Stimulated activated CD4-positive, alpha-beta T cell treated with anti-CD3 and anti-CD28 coated beads, Interleukin-4, amount 100 ng/mL, for 4 hours (primary cell): ENCODE measurements around the gene VAPA.

Experiments used
- DNase-seq, 2 experiments: peaks; one replicate each; pipeline ENCODE4 v3.0.0-alpha.2; 2020

VAPA gene

DNA sequence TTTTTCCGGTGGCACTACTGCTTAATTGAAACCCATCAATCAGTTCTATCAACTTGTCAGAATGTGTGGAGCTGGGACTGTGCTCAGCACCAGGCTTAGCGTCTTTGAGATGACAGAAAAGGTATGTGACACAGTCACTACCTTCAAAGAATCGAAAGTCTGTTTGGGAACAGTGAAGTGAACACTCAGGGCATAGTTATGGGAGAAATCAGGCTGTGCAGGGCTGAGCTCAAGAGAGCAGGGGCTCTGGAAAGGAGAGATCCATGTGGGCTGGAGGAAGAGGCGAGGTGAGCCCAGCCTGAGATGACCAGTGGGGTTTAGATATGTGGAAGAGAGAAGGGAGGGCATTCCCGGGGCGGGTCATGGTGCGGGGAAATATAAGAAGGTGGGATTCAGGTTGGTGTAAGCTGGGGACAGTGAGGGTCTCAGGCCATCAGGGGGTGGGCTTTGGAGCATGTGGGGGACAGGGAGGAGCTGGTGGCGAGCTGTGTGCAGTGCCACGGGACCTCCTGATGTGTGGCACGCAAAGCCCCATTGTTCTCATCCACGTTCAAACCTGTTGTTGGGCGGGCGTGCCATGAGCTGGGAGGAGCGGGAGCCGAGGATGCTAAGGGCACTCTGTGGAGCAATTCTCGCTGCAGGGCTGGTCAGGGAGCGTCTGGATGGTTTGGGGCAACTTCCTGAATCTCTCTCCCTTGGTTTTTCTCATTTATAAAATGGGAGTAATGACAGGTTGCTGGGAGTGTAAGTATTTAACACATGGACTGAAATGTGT is 72.5 kb downstream of the VAPA start:
- DNase-seq, result no peak

DNA sequence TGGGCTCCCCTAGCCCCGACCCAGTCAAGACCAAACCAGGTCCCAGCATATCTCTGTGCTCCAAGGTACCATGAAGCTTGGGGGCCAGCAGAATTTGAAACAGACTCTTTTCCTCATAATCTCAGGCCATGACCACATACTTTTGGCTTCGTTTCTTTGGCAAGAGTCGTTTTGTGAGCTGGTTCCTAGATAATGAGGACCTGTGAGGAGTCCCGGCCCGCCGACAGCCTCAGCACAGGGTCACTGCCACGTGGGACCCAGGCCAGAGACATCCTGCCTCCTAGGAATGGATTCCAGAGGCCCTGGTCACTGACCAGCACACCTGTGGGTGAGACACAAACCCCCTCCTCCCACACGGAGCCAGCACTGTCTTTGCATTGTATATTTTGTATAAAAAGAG is 73.5 kb downstream of the VAPA start:
- DNase-seq, result no peak

DNA sequence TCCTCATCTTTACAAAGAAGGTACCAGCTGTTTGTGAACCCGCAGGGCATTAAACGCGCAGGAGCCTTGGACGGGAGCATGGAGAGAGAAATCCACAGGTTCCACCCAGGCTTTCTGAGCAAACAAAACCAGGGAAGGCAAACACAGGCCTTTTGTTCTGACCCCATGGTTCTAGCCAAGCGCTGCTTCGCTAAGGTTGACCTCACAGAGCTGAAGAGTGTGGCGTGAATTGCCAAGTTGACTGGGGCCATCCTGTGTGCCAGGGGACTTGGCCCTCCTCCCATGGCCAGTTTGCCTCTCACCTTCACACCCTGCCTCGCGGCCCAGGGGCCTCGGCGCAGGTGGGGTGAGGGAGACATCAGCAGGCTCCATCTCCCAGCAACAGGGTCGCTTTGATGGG is 74.1 kb downstream of the VAPA start:
- DNase-seq, result no peak

DNA sequence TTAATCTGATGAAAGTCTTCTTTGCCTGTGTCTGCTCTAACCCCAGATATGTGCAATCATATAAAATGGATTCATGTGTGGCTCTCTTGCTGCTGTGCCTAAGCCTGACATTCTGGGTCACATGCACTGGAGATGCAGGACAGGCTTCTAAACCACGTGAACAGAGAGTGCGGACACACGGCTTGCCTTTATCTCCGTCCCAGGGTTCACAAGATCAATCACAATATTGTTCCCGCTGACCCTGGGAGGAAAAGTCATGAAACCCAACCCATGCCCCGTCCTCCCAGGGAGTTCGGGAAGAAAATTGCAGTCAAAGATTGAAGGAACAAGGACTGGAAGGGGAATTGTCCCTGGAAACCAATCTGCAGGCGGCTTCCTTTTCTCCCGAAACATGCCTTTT is 74.8 kb downstream of the VAPA start:
- no peak for DNase-seq

DNA sequence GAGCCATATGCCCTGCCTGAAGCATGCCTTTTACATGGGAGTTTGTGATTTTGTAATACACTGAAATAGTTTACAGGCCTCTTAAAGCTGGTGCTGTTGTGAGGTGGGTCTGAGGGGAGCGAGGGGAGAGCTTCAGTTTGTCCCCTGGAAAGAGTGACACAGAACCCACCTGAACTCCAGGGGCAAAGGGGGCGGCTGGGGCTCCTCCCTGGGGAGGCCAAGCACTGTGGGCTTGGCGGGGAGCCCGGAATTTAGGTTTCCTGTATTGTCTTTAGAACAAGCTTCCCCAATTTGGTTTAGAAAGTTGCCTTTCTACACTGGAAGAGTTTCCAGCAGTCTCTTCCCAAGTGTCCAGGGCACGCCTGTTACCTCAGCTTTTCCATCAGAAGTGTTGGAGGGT is 75.7 kb downstream of the VAPA start:
- no peak for DNase-seq

DNA sequence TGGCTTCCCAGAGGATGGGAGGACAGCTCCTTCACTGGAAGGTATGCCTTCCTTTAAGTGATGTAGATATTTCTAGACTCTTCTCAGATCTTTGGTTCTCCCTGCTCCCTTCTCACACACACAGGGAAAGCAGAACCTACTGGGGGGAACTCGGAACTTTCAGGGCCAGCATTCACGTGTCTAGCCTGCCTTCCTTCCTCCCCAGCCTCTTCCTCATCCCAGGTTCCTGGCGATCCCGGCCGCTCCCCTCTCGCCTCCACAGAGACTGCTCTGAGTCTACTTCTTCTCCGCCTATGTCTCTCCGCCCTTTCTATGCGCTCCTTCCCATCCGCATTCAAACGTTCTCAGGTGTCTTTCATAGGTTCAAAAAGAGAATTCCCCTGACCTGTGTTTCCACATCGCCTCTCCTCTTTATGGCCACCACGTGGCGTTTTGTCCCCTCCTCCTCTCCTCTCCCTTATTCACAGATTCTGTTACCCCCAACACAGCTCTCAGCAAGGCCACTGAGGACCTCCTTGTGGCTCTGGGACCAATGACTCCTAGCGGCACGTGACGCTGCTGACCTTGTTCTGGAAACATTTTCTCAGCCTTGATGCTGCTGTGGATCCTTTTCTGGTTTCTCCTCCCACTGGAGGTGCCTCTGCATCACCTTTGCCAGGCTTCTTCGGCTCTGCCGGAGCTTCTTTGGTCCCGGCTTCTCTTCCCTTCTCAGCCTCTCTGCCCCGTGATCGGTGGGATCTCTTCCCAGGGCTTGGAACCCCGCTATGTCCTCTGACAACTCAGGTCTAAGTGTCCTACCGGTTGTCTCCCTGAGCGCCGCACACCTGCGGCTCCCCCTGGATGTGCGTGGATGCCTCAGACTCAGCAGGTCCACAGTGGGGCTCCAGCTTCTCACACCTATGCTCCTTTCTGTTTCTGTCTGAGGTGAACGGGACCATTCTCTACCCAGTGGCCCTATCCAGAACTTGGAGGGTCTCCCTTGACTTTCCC is 77.5 kb downstream of the VAPA start:
- DNase-seq, result no peak

DNA sequence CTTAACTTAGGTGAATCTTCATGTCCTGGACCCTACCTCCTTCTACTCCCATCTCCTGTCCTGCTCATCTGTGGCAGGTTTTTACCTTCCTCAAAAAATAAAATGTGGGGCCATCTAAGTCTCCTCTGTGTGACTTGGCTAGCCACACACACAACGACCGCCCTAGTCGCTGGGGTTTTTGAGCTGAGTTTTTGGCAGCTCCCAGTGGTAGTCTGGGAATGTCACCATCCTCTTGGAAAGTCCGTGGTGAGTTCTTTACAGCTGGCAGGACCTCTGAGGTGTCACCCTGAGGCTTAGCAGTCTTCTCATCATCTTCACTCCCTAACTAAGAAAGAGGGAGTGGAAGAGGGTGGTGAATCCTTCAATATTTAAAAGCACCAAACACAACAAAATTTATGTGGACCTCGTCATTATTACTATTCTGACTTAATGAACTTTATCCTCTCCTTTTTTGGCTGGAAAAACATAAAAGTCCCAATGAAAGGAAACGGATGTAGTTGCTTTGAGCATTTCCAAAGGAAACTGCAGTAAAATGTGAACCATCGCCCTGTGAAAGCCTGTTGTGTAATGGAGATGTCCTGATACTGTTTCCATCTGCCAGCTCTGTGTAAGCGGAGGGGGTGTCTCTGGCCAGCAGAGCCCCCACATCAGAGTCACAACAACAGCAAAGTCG is 78.6 kb downstream of the VAPA start:
- DNase-seq, result no peak

DNA sequence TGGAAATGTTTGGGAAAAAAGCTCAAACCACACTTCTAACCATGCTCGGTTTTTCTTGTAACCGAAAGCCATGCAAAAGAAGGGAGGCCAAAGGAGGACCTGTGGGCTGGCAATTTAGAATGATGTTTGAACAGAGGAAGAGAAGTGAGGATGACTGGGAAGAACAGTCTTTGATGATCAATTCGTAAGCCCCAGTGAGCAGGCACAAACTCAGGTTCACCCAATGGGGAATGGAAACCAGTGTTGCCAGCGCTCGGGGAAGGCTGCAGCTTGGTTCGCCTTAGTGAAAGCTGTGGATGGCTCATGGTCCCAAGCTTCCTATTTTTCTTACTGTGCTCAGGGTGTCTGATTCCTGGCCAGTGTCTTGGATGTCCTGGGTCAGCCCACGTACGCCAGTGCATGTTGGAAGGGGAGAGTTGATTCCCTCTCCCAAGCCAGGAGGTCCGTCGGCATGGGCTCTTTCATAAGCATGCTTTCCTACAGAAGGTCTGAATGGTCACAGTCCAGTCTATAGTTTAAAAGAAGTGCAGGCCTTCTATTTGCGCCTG is 79.2 kb downstream of the VAPA start:
- DNase-seq, result no peak

DNA sequence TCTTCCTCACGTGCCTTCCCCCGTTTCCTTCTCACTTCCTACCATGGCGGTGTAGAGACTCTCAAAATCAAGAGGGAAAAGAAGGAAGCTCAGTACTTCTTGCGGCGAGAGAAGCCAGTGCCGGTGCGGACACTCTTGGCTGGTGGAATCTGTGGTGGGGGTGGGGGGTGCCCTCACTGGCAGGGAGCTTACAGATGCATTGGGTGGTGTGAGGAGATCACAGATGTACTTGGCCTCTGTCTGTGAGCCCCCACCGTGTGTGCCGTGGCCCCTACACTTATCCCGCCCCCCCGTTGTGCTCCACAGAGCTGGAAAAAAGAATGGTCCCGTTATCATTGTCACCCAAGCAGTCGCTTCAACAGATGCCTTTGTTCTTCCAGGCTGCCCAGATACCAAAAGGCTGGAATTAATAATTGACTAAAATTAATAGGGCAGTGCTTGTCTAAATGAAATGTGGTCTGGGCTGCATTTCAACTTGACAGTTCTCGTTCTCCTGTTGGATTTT is 79.8 kb downstream of the VAPA start:
- no peak for DNase-seq

DNA sequence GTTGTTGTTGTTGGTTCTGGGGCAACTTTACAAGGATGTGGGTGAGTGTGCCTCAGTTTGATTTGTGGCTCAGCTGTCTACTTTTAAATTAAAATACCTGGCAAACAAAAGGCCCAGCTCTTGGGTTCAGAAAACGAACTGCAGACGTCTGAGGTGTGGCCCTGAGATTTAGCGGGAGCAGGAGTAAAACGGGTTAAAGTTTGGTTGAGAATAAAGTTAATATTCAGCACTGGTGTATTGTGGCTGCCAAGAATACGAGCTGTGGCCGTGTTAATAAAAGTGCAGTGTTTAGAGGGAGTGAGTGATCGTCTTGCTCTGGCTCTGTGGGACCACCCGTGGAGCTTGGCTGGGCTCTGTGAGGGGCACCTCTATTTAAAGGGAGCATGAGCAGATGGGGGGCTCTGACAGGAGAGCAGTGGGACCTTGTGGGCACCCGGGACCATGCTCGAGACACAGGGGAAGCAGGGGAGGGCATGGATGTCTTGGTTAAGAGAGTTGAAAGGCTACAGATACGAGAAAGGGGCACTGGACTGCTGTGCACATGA is 80.3 kb downstream of the VAPA start:
- DNase-seq, result no peak

DNA sequence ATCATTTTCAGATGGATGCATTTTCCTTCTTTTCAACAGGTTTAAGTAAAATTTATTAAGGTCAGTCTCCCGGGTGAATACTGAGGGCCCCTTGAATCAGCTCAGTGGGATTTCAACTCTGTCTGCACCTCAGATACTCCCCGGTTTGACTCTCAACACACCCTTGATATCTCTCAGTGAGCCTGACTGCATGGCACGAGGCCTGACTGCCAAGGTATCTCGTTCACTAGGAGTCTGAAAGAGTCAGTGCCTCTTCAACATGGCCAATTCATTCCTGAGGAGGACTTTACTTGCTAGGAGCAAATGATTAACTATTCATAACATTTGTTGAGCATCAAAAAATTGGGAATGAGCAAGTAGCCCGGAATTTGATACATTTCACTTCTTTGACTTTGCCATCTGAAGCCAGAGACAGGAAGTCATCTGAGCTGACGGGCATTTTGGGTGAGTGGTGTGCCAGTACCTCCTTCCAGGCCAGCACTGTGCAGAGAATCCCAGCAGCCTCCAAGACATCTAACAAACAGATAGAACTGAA is 81.0 kb downstream of the VAPA start:
- DNase-seq, result no peak

DNA sequence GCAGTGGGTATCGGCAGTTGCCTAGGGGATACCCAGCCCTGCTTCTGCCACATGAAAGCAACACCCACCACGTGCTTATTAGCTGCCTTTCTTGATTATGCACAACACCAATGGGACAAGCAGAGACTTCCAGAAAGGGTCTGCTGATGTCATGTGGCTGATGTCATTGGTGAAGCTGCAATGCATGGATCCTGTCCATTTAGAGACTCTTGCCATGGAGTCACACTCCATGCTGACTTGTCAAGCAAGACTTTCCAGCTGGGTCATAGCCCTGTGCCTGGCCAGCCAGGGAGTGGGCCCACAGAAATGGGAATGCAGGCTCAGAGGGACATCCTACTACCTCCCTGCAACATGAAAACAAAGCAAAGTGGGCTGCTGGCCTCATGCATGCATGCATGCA is 81.8 kb downstream of the VAPA start:
- DNase-seq, result no peak

DNA sequence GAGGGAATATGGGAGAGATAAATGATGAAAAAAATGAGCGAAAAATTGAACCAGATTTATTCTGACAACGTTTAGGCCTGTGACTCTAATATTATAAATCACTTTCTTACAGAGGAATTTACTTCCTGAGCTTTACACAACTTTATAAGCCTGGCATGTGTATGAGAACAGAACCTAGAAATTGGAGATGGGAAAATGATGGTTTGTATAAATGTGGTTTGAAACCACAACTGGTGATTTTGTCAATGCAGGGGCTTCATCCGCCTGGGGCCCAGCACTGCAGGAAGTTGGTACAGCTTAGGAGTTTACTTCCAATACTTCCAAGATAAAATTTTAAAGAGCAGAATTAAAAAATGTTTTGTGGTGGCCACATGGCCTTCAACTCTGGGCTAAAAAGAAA is 82.3 kb downstream of the VAPA start:
- DNase-seq, result no peak

DNA sequence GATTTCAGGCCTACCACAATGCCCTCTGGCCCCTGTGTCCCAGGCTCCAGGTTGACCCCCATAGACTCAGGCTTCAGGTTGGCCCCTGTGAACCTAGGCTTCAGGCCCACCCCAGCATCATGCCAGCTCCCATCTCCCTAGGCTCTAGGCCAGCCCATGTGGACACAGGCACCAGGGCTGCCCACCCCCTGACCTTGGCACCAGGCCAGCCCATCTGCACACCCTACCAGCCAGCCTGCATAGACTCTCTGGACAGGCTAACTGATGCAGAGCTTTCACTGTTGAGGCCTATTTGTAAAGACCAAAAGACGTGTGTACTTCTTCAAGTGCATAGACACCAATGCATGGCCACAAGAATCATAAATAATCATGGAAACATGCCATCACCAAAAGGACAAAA is 83.9 kb downstream of the VAPA start:
- DNase-seq, result no peak

DNA sequence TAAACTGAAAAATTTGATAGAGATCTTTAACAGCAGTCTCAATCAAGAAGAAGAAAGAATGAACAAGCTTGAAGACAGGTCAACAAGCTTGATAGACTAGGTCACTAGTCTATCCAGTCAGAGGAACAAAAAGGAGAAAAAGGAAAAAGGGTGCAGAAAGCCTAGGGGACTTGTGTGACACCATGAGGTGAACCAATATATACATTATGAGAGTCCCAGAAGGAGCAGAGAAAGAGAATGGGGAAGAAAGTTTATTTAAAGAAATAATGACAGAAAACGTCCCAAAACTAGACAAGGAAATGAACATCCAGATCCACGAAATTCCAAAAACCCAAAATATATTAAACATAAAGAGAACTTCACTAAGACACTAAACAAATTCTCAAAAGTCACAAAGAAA is 84.5 kb downstream of the VAPA start:
- no peak for DNase-seq

DNA sequence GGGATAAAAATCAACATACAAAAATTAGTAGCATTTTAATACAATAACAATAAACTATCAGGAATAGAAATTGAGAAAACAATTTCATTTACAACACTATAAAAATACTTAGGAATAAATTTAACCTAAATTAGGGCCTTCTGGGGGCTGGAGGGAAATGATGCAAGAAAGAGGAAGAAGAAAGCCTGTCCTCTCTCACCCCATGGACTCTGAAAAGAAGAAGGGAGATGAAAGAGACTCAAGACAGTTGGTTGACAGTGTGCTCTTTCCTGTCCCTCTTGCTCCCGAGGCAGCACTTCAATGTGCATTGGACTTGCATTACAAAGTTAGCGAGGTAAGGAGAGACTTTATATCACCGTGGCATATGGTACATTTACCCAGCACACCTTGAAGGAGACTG is 88.5 kb downstream of the VAPA start:
- DNase-seq, result no peak

DNA sequence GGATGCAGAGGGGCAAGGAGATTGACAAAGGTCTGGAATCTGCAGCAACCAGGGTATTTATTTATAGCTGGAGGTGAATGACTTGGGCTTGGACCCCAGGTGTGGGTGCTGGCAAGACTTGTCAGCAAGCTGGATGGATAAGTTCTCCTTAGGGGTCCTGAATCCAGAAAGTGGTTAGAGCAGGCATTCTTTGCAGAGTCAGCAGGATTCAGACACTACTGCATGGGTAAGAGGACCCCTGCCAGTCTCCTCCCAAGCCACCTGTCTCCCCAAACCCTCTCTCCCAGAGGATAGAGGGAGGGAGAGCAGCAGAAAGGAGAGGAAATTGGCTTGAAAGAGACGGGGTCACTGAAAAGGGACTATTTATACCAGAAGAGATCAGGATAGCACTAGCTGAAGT is 89.5 kb downstream of the VAPA start:
- DNase-seq, result no peak

DNA sequence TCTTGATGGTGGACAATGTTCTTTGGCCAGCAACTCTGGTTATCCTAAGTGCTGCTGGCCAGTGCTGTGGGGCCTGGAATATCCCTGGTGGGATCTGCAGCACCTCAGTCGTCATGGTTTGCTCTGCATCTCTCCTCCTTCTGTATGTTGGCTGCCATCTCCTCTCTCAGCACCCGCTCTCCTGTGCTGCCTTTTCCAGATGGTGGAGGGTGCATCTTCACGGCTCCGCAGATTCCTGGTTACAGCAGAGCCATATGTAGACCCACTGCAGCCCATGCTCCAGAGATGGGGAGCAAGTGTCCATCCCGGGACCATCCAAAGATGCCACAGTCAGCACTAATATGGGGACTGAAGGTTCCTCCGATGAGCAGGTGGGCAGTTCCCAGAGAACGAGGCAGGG is 90.0 kb downstream of the VAPA start:
- no peak for DNase-seq

DNA sequence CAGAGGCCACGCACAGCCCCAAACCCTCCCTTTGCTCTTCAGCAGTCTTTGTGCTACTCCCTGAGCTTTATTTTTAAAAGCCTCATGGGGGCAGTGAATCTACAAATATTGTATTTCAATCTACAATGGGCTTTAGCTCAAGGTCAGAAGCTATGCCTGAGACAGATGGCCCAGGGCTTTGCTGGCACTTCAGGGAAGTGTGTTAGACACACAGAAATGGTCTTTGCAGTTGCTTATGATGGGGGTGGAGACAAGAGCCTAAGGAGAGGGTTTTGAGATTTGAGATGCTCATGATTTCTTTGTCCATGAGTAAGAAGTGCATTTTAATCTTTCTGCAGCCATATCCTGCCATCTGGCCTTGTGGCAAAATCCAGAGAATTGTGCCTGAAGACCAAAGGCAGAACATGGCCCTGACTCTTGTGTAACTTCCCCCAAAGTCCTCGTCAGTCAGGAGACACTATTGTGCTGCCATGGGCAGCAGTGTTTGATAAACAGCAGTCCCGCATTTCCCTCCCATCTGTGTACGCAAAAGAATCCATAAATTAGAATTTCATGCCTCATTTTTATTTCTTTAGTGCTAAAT is 92.6 kb downstream of the VAPA start:
- no peak for DNase-seq

DNA sequence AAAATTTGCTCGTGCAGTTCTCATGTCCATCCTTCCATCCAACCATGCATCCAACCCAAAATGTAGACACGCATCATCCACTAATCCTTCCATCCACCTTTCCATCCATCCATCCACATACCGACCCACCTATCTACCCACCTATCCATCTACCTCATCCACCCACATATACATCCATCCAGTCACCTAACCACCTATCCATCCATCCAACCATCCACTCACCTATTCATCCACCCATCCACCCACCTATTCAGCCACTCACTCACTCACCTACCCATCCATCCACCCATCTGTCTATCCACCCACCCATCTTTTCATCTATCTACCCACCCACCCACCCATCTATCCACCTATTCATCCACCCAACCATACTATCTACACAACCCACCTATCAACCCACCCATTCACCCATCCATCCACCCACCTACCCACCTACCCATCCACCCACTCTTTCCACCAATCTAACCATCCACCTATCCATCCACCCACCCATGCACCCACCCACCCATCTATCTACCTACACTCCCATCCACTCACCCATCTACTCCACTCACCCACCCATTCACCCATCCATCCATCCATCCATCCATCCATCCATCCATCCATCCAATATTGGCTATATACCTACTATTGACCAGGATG is 94.3 kb downstream of the VAPA start:
- no peak for DNase-seq
